ENCODE results near the gene IFT81.

DNA sequence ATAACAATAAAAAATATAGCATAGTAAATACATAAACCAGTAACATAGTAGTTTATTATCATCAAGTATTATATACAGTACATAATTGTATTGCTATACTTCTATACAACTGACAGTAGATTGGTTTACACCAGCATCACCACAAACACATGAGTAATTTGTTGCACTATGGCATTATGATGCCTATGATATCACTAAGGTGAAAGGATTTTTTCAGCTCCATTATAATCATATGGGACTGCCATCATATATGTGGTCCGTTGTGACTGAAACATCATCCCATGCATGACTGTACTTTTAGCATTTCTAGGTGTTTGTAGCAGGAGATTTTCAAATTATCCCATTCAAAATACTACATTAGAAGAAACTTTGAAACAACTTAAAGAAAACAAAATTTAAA lies 77.8 kb downstream of the IFT81 start:
- no peak for TF ChIP-seq GATA2 (IDR thresholded peaks at IDR 0.05; ENCODE audit: low read depth, low read length)
- TF ChIP-seq GATA3 (IDR thresholded peaks at IDR 0.05; ENCODE audit: low read depth, low read length), result no peak

Measured in SH-SY5Y (cell line).